Astrocyte (in vitro differentiated cells and primary cell): ENCODE measurements around the gene PPP1R9A.

Experiments
- EZH2 ChIP-seq: IDR thresholded peaks from 2 replicates; pipeline ENCODE4 v1.6.1; 2012; ENCODE audit warnings: mild to moderate bottlenecking, low read length, inconsistent platforms; ENCODE audit not compliant: insufficient read depth
- TF ChIP-seq, protein P1 (sequence below): IDR thresholded peaks from 2 replicates; pipeline ENCODE4 v1.5.1; 2011; ENCODE audit warnings: low read depth, mild to moderate bottlenecking, inconsistent platforms, low read length, moderate library complexity; ENCODE audit not compliant: insufficient read depth

DNA sequence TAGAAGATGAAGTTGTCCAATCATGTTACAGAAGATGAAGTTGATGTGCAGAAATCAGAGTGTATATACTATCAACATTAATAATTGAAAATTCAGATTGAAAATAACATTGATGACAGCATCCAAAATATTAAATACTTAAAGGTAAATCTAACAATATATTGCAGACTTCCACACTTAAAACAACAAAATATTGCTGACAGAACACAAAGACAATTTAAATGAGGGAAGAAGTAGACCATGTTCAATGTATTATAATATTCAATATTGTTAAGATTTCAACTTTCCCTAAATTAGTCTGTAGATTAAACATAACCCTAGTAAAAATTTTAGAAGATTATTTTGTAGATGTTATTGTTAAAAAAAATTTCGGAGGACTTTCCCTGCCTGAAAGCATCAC, 265.0 kb downstream of the PPP1R9A start:
- TF ChIP-seq, protein P1, sequence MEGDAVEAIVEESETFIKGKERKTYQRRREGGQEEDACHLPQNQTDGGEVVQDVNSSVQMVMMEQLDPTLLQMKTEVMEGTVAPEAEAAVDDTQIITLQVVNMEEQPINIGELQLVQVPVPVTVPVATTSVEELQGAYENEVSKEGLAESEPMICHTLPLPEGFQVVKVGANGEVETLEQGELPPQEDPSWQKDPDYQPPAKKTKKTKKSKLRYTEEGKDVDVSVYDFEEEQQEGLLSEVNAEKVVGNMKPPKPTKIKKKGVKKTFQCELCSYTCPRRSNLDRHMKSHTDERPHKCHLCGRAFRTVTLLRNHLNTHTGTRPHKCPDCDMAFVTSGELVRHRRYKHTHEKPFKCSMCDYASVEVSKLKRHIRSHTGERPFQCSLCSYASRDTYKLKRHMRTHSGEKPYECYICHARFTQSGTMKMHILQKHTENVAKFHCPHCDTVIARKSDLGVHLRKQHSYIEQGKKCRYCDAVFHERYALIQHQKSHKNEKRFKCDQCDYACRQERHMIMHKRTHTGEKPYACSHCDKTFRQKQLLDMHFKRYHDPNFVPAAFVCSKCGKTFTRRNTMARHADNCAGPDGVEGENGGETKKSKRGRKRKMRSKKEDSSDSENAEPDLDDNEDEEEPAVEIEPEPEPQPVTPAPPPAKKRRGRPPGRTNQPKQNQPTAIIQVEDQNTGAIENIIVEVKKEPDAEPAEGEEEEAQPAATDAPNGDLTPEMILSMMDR = no peak
- TF ChIP-seq EZH2 = no peak
